ENCODE results near the gene LSM4.

DNA sequence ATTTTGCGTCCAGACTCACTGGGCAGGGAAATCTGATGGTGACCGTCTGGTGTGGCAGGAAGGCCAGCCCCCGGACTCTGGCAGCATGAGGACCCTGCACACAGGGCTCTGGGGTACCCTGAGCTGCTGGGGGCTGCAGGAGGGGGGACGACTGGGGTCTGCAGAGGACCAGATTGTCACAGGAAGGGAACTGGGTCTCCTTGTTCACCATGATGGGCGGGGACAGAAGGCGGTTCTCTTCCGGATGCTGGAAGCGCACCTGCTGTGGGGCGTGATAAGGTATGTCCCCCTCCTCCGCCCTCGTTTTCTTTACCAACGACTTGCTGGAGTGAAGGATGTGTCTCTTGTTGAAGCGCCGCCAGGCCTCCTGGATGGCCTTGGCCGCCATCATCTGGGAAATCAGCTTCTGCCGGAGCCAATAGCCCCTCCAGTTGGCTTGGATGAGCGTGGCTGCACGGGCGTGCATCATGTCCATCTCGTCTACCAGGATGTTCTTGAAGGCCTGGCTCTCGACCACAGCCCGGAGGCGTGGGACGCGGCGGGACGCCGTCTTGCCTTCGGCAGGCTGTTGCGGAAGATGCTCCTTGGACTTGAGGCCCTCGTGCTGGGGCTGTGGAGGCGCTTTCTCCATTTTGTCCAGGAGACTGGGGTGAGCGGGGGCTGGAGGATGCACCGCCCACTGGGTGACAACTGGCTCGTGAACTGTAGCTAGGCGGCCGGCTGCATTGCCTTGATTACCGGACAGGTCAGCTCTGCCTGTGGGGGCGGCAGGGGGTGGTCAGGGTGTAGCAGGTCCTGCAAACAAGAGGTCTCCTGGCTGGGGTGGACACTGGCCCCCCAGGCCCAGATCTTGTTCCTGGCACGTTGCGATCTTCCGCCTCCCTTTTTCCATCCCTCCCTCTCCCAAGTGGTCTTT is 55.8 kb downstream of the LSM4 start:
- TF ChIP-seq, protein P1, sequence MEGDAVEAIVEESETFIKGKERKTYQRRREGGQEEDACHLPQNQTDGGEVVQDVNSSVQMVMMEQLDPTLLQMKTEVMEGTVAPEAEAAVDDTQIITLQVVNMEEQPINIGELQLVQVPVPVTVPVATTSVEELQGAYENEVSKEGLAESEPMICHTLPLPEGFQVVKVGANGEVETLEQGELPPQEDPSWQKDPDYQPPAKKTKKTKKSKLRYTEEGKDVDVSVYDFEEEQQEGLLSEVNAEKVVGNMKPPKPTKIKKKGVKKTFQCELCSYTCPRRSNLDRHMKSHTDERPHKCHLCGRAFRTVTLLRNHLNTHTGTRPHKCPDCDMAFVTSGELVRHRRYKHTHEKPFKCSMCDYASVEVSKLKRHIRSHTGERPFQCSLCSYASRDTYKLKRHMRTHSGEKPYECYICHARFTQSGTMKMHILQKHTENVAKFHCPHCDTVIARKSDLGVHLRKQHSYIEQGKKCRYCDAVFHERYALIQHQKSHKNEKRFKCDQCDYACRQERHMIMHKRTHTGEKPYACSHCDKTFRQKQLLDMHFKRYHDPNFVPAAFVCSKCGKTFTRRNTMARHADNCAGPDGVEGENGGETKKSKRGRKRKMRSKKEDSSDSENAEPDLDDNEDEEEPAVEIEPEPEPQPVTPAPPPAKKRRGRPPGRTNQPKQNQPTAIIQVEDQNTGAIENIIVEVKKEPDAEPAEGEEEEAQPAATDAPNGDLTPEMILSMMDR (IDR thresholded peaks at IDR 0.05; ENCODE audit: insufficient read depth, low read length, poor library complexity, severe bottlenecking), result no peak
- TF ChIP-seq EZH2phosphoT487 (conservative IDR thresholded peaks at IDR 0.05; ENCODE audit: low read length), result no peak
